Lower leg skin (tissue), 4 donors: ENCODE measurements around the gene RAPGEF1. TPM values are rescaled to one million over a fixed set of nuclear protein-coding genes. Genes with fewer than 3 reads are reported as not detected.

Experiments
- DNase-seq, 2 donors: peaks; one replicate each; pipeline ENCODE4 v3.0.0-alpha.2; 2019; ENCODE audit warnings: low spot score in 2 of 2
- H3K4me3 ChIP-seq: fragments of 200-600 bp; sonication (generic); 2 replicates; pipeline ENCODE4 v1.5.1; 2017; ENCODE audit warnings: mild to moderate bottlenecking, low read depth; ENCODE audit not compliant: poor library complexity, severe bottlenecking
- CTCF ChIP-seq, 3 donors: fragments of 450-650 bp; IDR thresholded peaks; one replicate each; pipeline ENCODE4 v1.5.1; 2016; ENCODE audit warnings: antibody characterized with exemption in 3 of 3, mild to moderate bottlenecking in 3 of 3, moderate library complexity in 2 of 3
- POLR2A ChIP-seq, 2 donors: fragments of 450-650 bp; IDR thresholded peaks; one replicate each; pipeline ENCODE4 v1.6.1; 2016 to 2017; ENCODE audit warnings: antibody characterized with exemption in 2 of 2, mild to moderate bottlenecking in 1 of 2, moderate library complexity in 1 of 2
- WGBS, 2 donors: methylation state at CpG; one replicate each; pipeline ENCODE4 v1.1.5; 2018; 5-methylcytosine and 5-hydroxymethylcytosine counted together
- intact Hi-C: fragments of 100-400 bp; cut with DNase I; formaldehyde crosslinking; loops from one replicate; pipeline ENCODE4 v1.15.0; 2023; ENCODE audit warnings: low total_unique reads
- total RNA-seq, 4 donors: library from RNA; depleted of rRNA; stranded (reverse); fragments of >200 nt; gene quantifications; one replicate each; pipeline ENCODE4 v1.1.0, GENCODE V29; 2016

Gene RAPGEF1
- total RNA-seq, 4 donors from 2014 or later = 18.0 to 70.8 (median 43.5) TPM

GRCh38 chr9:131671133-131671520 lies 68.7 kb downstream of the RAPGEF1 start:
- intact Hi-C loops = no loop called here
- DNase-seq = no peak
- no peak overlapping the region for H3K4me3 ChIP-seq
- 83 to 87% methylated on average over 9 of the region's 9 CpGs for WGBS, 2 donors
- TF ChIP-seq CTCF (IDR thresholded peaks at IDR 0.05) (no peak), POLR2A (IDR thresholded peaks at IDR 0.05) (no peak)

GRCh38 chr9:131670247-131671132 lies 69.4 kb downstream of the RAPGEF1 start:
- H3K4me3 ChIP-seq = no peak overlapping the region
- WGBS, 2 donors = 87 to 88% methylated on average over 13 of the region's 13 CpGs
- DNase-seq = peak in 1 of 2 donors; percentile 69
- intact Hi-C loops = no loop called here
- TF ChIP-seq CTCF (IDR thresholded peaks at IDR 0.05) = no peak
- TF ChIP-seq POLR2A (IDR thresholded peaks at IDR 0.05) = no peak

GRCh38 chr9:131669269-131670157 lies 70.4 kb downstream of the RAPGEF1 start:
- H3K4me3 ChIP-seq = no peak overlapping the region
- 83 to 87% methylated on average over 12 of the region's 12 CpGs for WGBS, 2 donors
- TF ChIP-seq CTCF (IDR thresholded peaks at IDR 0.05) (no peak), POLR2A (IDR thresholded peaks at IDR 0.05) (no peak)
- DNase-seq = no peak
- intact Hi-C loops = no loop called here

- no peak for DNase-seq
- intact Hi-C loops = no loop called here
- 36 to 40% methylated on average over 15 of the region's 15 CpGs for WGBS, 2 donors
- H3K4me3 ChIP-seq = no peak overlapping the region
- TF ChIP-seq CTCF (IDR thresholded peaks at IDR 0.05) (no peak), POLR2A (IDR thresholded peaks at IDR 0.05) (no peak)
Measured at GRCh38 chr9:131668439-131669268, 71.2 kb downstream of the RAPGEF1 start.

- H3K4me3 ChIP-seq = no peak overlapping the region
- peak in 1 of 2 donors; percentile 14 for DNase-seq
- no peak for TF ChIP-seq POLR2A (IDR thresholded peaks at IDR 0.05)
- no peak for TF ChIP-seq CTCF (IDR thresholded peaks at IDR 0.05)
- intact Hi-C loops = no loop called here
- WGBS, 2 donors = 77 to 82% methylated on average over 9 of the region's 9 CpGs
Measured at GRCh38 chr9:131668057-131668438, 71.8 kb downstream of the RAPGEF1 start.
